Body of pancreas (tissue), 4 donors: ENCODE results near the gene PCGF2.

ENCODE experiments used
- POLR2A ChIP-seq, 3 donors: fragments of 450-650 bp; IDR thresholded peaks; one replicate each; pipeline ENCODE4 v1.6.1; 2016; ENCODE audit warnings: antibody characterized with exemption in 3 of 3, mild to moderate bottlenecking in 2 of 3
- TF ChIP-seq, protein P1 (sequence below), 7 experiments: fragments of 450-650 bp in 4 of 7; fragments of 200-600 bp in 3 of 7; sonication (generic) in 3 of 7; IDR thresholded peaks; one replicate each; pipeline ENCODE4 v1.5.1; 2016 to 2019; ENCODE audit warnings: antibody characterized with exemption in 7 of 7

DNA sequence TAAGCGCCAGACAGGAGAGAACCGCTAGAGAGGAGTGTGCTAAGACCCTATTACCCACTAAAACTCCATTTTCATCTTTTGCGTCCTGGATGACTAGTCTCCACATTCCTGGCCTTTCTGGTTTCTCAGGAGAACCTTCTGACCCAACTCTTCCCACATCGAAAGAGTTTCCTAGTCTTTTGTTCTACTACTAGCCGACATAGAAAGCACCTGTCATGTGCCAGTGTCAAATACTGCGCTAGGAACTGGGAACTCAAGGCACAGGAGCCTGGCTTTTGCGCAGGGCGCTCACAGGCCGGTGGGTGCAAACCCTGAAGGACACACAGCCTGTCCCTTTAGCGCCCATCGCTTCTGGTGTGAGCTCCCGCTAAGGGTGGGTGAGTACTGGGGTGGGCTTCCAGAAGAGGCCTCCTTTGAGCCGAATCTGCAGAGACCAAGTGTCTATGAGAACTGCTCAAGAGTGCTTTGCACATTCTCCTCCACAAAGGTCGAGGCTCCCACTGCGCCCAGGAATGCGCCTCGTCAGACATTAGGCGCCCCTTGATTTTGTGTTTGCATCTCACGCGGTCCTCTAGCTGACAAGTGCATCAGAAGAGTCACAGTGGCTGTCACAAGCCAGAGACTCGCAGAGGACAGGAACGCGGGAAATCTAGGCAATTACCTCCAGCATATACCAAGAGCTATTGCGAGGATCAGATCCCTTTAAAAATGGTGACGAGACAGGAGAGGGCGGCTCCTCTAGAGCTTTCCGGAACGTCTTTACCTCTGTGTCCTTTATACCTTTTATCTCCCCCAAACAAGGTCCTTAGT is 2.4 kb upstream of the PCGF2 start:
- TF ChIP-seq, protein P1, sequence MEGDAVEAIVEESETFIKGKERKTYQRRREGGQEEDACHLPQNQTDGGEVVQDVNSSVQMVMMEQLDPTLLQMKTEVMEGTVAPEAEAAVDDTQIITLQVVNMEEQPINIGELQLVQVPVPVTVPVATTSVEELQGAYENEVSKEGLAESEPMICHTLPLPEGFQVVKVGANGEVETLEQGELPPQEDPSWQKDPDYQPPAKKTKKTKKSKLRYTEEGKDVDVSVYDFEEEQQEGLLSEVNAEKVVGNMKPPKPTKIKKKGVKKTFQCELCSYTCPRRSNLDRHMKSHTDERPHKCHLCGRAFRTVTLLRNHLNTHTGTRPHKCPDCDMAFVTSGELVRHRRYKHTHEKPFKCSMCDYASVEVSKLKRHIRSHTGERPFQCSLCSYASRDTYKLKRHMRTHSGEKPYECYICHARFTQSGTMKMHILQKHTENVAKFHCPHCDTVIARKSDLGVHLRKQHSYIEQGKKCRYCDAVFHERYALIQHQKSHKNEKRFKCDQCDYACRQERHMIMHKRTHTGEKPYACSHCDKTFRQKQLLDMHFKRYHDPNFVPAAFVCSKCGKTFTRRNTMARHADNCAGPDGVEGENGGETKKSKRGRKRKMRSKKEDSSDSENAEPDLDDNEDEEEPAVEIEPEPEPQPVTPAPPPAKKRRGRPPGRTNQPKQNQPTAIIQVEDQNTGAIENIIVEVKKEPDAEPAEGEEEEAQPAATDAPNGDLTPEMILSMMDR (IDR thresholded peaks at IDR 0.05) = no peak
- no peak for TF ChIP-seq POLR2A (IDR thresholded peaks at IDR 0.05)
